HG03066 (cell line): ENCODE data around the gene MAPKAPK3.

Experiments used
- ATAC-seq: cut with Tn5 transposase; IDR thresholded peaks from one replicate; pipeline ENCODE4 v1.9.1; 2021; ENCODE audit warnings: low read depth; ENCODE audit not compliant: unreplicated experiment

Gene MAPKAPK3

GRCh38 chr3:50607271-50608091 lies 9.5 kb upstream of the MAPKAPK3 start:
- ATAC-seq: no peak

GRCh38 chr3:50608278-50608677 lies 8.7 kb upstream of the MAPKAPK3 start:
- no peak for ATAC-seq

GRCh38 chr3:50609071-50609762 lies 7.7 kb upstream of the MAPKAPK3 start:
- no peak for ATAC-seq

- no peak for ATAC-seq
These were observed 7.2 kb upstream of the MAPKAPK3 start for GRCh38 chr3:50609763-50610085.

- no peak for ATAC-seq
These were observed 6.6 kb upstream of the MAPKAPK3 start for GRCh38 chr3:50610181-50610971.

GRCh38 chr3:50610992-50611463 lies 5.9 kb upstream of the MAPKAPK3 start:
- ATAC-seq: no peak

GRCh38 chr3:50611464-50612233 lies 5.3 kb upstream of the MAPKAPK3 start, which contains the start of gene CISH:
Gene CISH (minus strand): TSS chr3:50611774. CDS start chr3:50611650, 124 bp downstream.
- ATAC-seq: peak; percentile 76

GRCh38 chr3:50612234-50612882 lies 4.6 kb upstream of the MAPKAPK3 start:
- peak; percentile 9 for ATAC-seq

GRCh38 chr3:50612970-50613846 lies 3.7 kb upstream of the MAPKAPK3 start:
- no peak for ATAC-seq

- ATAC-seq: no peak
These were observed 1.8 kb upstream of the MAPKAPK3 start for GRCh38 chr3:50615190-50615589.

GRCh38 chr3:50616003-50616769 lies 765 bp upstream of the MAPKAPK3 start:
- ATAC-seq: peak; percentile 13

GRCh38 chr3:50616770-50617095 lies 218 bp upstream of the MAPKAPK3 start:
- ATAC-seq: peak; percentile 58

- ATAC-seq: no peak
These were observed 1.0 kb downstream of the MAPKAPK3 start for GRCh38 chr3:50617911-50618481.

- no peak for ATAC-seq
These were observed 3.5 kb downstream of the MAPKAPK3 start for GRCh38 chr3:50620420-50620819.

- ATAC-seq: no peak
These were observed 3.9 kb downstream of the MAPKAPK3 start for GRCh38 chr3:50620820-50621219.

GRCh38 chr3:50622881-50623280 lies 5.9 kb downstream of the MAPKAPK3 start:
- no peak for ATAC-seq

- ATAC-seq: no peak
These were observed 7.0 kb downstream of the MAPKAPK3 start for GRCh38 chr3:50623840-50624474.
